Transverse colon (tissue), 4 donors: ENCODE results near the gene ABCB4.

Experiments
- CTCF ChIP-seq, 5 experiments: fragments of 200-600 bp in 3 of 5; fragments of 450-650 bp in 2 of 5; sonication (generic) in 3 of 5; IDR thresholded peaks; 1 replicate in 2 of 5; 2 replicates in 3 of 5; pipeline ENCODE4 v1.5.1; 2016 to 2017; ENCODE audit warnings: antibody characterized with exemption in 5 of 5, inconsistent platforms in 3 of 5, mild to moderate bottlenecking in 2 of 5, moderate library complexity in 1 of 5
- EP300 ChIP-seq: sonication (generic); formaldehyde crosslinking; IDR thresholded peaks from one replicate; pipeline ENCODE4 v1.6.1; 2017; ENCODE audit warnings: antibody characterized with exemption, low read depth
- POLR2A ChIP-seq: fragments of 450-650 bp; IDR thresholded peaks from one replicate; pipeline ENCODE4 v1.6.1; 2016; ENCODE audit warnings: antibody characterized with exemption, mild to moderate bottlenecking, moderate library complexity
- POLR2AphosphoS5 ChIP-seq, 3 donors: sonication (generic); formaldehyde crosslinking; IDR thresholded peaks; one replicate each; pipeline ENCODE4 v1.6.1; 2016; ENCODE audit warnings: antibody characterized with exemption in 3 of 3

DNA sequence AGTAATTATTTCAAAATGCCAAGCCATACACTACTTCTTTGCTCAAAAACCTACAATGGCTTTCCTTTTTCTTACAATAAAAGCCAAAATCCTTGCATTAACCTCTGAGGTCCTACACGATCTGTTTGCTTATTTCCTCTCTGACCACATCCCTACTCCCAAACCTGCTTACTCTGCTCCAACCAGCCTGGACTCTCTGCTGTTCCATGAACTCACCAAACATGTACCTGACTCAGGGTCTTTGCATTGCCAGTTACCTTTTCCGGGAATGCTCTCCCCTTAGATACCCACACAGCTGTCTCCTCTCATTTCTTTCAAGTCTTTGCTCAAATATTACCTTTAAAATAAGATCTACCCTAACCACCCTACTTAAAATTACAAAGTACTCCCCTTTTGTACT, 2.3 kb downstream of the ABCB4 start:
- TF ChIP-seq EP300 (no peak), CTCF (IDR thresholded peaks at IDR 0.05) (no peak), POLR2A (no peak), POLR2AphosphoS5 (IDR thresholded peaks at IDR 0.05) (no peak)
